ENCODE measurements around the gene ITGB6.
A peak's percentile ranks its signal among the peaks of the same experiment; 100 is the strongest.

The ITGB6 gene

DNA sequence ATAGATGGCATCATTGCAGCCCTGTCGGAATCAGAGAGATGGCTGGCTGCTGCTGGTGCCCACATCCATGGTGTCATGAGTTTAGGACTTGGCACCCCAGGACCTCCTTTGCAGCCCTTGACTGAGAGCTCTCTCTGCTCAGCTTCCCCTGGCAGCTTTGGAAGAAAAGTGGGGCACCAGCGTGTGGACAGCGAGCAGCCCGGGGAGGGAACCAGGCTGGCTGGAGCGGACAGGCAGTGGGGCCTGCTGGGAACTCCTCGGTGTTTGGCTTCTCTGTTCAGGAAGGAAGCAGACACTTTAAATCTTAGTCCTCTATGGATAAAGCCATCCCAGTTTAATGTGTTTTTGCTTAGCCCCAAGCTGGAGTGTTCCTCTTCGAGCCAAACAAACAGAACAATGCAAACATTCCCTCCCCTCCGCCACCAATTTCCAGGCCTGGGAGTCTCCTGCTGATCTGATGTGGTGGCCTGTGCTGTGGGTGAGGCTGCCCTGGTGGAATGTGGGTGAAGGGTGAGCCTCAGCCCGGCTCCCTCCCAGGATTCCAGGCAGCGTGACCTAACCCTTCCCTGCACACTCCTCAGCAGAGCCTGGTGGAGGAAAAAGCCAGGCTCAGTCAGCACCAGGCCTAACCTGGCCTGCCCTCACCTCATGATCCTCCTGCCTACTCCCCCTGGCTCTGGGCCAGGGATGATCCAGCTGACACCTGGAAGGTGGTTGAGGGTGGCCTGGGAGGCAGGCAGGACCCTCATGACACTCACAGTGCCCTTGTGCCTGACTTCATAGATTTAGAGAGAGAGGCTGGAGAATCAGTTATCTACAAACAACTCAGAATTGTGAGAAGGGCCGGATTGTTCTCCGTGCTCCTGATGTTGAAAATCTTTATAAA, 21.6 kb upstream of the ITGB6 start:
- no peak for DNase-seq (ENCODE audit: low read depth)

- DNase-seq (ENCODE audit: low read depth): no peak
Measured at GRCh38 chr2:160220545-160221009, 20.5 kb upstream of the ITGB6 start.

DNA sequence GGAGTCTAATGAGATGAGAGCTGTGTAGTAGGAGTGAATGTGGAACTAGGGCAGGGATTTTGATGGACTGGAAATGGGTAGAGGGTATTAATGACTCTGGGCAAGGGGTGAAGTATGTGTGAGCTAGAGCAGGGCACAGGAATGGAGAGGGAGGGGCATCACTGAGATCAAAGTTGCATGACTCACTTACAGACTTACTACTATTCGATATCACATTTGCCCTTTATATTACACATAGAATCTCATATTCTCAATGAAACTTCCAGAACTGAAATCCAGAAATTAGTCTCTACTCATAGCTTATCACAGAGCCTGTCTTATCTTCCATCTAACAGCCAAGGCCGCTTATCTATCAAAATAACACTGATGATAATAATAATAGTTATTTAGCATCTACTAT, 20.0 kb upstream of the ITGB6 start:
- no peak for DNase-seq (ENCODE audit: low read depth)

DNA sequence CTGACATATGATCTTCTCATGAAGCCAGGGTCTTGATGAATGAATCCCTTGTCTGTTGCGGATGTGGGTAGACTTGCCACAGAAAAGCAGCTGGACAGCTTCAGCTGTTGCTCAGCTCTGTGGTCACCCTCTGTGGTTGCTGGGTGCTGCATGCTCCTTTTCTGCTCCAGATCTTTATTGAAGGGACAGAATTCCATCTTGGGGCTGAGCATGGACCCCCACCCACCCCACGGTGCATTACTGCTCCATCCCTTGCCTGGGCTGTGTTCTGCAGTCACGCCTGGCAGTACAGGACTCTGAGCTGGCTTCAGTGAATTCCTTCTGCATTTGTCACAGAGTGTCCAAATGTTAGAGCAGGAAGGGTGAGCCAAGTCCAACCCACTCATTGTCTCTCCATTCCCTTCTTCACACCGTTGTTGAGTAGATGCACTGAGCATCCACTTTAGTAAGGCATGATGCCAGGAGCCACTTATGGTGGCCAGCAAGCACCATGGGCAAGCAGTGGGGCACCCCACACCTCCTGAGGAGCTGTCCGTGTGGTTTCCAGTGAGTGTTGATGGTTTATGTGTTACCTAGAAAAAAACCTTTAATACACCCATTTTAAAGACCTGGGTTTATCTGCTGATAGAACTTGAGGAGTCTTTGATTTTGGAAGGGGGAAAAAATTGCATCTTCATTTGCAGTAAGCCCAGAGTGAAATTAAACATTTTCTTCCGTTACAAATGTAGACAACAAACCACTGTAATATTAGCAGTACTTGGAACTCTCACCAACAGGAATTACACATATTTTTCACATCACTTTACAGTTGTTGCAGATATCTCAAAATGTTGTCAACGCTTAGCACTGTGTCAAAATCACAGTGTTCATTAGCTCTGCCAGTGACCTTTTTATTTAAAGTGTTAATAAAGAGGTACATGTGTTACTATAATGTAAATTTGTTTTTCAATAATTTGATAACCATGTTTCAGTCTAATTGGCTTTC, 14.7 kb upstream of the ITGB6 start:
- DNase-seq (ENCODE audit: low read depth): no peak

GRCh38 chr2:160213511-160213910, 13.4 kb upstream of the ITGB6 start:
- DNase-seq (ENCODE audit: low read depth): no peak

DNA sequence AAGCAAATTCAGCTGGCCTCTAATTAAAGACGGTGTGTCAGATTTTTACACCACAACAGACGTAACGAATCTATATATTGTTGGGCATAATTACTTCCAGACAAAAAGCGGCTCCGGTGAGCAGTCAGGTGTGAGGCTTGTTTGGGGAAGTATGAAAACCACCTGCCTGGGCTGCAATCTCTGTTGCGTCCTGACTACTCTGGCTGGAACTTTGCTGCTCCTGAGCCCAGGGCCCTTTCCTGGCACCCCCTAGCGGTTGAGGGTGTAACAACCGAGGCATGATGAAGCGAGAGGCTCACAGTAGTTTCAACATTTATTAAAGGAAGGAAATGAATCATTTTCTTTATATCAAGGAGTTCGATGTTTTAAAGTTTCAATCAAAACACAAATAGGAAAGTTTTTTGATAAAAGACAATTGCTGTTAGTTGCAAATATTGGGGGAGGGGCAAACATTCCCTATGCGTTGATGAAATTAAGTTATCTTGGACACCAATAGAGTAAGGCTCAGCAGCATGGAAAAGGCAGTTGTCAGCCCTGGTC, 10.6 kb upstream of the ITGB6 start:
- DNase-seq (ENCODE audit: low read depth): peak; percentile 36

DNA sequence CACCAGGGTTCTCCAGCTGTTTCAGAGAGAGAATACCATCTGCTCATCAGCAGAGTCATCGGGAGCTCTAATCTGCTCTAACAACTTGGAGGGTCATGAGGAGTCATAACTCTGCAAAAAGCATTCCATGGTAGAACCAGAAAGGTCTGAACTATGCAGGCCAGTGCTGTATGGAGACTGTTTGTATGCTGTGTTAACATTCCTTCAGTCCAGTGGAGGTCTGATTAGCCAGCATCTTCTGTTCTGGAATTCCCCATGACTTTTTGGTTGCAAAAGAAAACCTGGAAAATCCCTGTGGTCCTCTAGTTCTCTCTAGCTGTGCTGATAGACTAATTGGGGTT, 9.4 kb upstream of the ITGB6 start:
- no peak for DNase-seq (ENCODE audit: low read depth)

GRCh38 chr2:160208655-160209515, 8.8 kb upstream of the ITGB6 start:
- no peak for DNase-seq (ENCODE audit: low read depth)

GRCh38 chr2:160207804-160208654, 8.0 kb upstream of the ITGB6 start:
- no peak for DNase-seq (ENCODE audit: low read depth)

- DNase-seq (ENCODE audit: low read depth): no peak
Measured at GRCh38 chr2:160207271-160207670, 7.2 kb upstream of the ITGB6 start.

DNA sequence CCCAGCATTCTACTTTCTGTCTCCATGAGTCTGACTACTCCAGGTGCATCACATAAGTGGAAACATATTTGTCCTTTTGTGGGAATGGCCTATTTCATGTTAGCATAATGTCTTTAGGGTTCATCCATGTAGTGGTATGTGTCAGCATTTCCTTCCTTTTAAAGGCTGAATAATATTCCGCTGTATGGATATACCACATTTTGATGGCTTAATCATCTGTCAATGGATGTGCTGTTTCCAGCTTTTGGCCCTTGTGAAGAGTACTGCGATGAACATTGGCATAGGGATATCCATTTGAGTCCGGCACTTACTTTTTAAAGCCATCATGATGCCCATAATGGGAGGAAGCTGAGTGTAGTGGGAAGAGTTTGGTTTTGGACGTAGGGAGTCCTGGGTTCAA, 6.4 kb upstream of the ITGB6 start:
- DNase-seq (ENCODE audit: low read depth): no peak

DNA sequence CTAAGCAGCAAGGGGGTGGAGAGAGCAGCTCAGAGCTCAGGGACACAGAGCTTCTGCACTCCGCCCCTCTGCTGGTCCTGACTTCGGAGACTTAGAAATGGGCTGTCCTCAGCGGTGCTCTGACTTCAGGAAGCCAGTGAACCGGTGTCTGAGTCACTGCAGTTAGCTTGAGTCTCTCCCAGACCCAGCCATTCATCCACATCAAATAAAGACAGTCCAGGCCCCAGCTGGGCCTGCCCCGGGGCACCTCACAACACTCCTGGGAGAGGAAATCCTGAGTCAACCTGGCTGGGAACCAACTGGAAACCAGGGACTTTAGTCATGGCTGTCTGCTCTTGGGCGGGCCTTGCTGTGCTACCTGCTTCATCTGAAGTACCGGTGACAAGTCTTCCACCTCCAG, 5.4 kb upstream of the ITGB6 start:
- DNase-seq (ENCODE audit: low read depth): no peak

- DNase-seq (ENCODE audit: low read depth): no peak
Measured at GRCh38 chr2:160203422-160203821, 3.4 kb upstream of the ITGB6 start.

- DNase-seq (ENCODE audit: low read depth): no peak
Measured at GRCh38 chr2:160203007-160203406, 2.9 kb upstream of the ITGB6 start.

- no peak for DNase-seq (ENCODE audit: low read depth)
Measured at GRCh38 chr2:160201849-160202539, 1.9 kb upstream of the ITGB6 start.

DNA sequence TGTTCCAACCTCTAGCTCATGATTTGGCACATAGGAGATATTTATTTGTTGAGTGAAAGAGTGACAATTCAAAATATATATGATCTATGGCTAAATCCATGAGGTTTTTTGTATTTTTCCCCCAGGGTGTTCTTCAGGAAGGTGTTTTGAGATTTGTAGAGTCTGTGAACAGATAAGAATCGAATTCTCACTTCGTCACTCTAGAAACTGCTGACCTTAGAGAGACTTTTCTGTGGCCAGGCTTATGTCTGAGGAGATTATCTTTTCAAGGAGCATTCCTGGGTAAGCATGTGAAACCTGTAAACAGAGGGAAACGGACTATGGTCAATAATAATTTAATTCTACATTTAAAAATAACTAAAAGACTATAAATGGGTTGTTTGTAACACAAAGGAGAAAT, 849 bp upstream of the ITGB6 start:
- DNase-seq (ENCODE audit: low read depth): no peak

DNA sequence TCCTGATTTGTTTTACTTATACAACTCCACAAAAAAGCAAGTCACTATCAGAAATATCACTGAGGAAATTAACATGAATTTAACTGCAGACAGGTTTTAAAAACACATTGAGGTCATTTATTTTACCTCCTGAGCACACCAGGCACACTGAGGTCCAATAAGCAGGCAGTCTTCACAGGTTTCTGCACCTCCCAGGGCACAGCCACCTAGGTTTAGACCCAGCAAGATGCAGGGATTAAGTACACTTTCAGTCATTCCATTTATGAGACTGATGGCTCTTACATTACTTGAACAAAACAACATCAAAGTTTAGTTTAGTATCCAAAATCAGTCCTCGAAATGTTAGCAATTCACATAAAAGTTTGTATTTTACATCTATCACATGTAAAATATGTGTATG, 1.0 kb downstream of the ITGB6 start:
- no peak for DNase-seq (ENCODE audit: low read depth)

DNA sequence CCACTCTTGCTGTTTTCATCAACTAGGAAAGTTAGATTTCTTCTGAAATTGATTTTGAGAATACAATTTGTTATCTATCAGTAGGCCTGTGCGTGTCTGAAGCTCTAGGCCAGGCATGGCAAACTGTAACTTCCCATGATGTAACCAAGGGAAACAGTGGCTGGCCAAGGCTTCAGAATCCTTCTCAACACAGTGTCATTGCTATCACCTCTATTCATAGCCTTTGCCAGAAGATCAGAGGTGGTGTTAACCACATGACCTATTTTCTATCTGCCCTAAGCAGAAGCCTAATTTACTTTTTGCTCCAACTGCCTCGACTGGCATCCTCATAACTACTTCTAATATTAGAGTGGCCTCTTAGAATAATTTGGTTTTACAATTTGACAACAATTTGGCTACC, 2.5 kb downstream of the ITGB6 start:
- no peak for DNase-seq (ENCODE audit: low read depth)

DNA sequence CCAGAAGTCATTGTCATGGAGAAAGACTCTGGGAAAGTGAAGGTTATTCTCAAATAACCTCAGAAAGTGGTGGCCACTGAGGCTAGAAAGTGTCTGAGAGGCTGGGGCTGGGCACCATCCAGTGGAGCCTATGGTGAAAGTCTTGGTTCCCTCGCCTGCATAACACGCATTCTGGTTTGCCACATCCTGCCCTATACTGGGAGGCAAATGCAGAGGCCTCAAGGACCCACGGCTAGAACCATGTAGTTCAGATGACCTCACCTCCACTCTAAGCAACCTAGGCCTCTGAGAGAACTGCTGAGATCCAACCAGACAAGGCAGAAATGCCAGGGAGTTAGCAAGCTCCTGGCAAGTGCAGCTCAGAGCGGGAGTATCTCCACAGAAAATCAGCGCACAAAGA, 5.1 kb downstream of the ITGB6 start:
- DNase-seq (ENCODE audit: low read depth): no peak

DNA sequence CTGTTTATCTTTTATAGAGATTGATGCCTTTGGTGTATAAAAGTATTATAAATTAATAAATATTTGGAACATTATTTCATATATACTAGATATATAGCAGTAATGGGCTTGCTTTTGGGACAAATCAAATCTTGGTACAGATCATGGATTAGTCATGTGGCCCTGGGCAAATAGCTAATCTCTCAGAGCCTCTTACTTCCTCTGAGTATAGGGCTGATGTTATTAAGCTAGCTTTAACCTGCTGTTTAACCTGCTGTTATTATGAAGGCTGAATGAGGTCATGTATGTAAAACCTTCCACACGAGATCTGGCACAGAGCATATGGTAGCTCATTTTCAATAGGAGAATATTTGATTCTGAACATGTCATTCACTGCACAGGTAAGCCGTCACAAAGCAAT, 5.7 kb downstream of the ITGB6 start:
- DNase-seq (ENCODE audit: low read depth): no peak
